Activated naive CD4-positive, alpha-beta T cell (primary cell): ENCODE data around the gene SRRM1.
"Not testable (repeated sequence)": the region's sequence is repeated elsewhere in the genome, so short reads cannot be mapped to it uniquely, and the experiment has no call there.

Source experiments
- DNase-seq, 4 experiments: peaks; one replicate each; lab custom pipeline; 2025; lab: John Stamatoyannopoulos, UW

Gene SRRM1

DNA sequence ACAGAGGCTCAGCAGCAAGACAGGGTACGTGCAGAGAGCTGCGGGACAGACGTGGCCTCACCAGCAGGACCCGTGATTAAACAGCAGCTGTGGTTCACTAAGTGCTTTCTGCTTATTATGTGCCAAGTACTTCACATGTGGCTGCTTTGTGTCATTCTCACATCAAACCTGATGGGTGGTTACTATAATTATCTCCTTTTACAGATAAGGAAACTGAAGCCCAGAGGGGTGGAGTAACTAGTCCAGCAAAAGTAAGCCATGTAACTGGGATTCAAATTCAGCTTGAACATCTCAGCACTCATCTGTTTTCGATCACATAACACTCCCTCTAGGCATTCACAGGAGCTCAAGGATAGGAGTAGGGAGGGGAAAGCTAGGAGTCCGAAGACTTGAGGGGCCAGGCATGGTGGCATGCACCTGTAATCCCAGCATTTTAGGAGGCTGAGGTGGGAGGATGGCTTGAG is 51.3 kb downstream of the SRRM1 start:
- DNase-seq: no peak

DNA sequence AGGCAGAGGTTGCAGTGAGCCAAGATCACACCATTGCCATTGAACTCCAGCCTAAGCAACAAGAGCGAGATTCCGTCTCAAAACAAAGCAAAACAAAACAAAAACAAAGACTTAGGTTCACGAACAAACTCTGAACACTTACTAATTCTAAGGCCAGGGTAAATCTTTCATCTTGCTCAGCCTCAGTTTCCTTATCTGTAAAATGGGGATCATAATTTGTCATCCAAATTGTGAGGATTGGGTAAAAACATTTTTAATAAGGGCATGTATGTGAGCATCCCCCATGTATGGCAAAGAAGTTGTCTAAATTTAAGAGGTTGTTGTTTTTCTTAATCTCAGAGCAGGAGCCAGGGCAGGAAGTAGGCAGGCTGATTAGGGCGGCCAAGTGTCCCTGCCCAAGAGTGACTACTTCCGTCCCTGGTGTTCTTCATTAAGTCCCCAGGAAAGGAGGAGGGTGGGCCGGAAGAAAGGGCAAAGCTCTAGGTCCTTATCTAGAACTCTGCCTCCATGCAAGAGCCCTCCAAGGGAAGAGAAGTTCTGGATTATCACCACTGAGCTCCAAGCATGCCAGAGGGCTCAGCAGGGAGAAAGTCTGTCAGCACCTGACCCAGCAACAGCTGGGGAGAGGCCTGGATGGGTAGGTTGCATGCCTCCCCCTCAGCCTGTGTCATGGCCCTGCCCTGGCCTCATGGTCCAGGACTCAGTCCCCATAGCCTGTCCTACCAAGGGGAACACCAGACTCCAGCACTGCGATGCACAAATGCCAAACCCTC is 52.3 kb downstream of the SRRM1 start:
- DNase-seq: no peak

DNA sequence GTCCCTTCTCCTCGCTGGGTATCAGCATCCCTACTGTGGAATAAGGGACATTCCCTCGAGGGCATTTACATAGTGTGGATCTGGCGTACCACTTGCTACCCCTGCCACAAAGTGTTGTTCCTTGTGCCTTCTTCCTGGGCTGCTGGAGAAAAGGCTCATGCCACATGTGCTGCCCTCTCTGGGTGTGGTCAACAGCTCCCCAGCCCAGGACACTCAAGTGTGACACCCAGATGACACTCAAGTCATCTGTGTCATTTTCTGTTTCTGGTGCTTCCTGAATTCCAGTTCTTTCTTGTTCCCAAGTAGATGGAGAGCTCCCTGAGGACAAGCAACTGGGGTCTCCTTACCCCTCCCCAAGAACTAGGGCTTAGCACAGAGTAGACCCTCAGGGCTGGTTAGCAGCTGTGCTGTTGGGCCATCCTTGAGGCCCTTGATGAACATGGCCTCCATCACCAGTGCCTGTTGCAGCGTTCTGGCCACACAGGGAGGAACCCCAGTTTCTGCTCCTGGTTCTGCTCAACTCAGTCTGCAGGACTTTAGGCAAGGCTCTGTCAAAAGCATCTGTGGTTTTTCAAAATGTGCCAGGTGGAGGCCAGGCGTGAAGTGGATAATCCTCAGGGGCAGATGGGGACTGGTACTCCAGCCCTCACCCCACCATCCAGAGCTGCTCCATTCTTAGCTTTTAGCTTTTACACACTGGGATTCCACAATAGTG is 53.1 kb downstream of the SRRM1 start:
- DNase-seq: no peak

DNA sequence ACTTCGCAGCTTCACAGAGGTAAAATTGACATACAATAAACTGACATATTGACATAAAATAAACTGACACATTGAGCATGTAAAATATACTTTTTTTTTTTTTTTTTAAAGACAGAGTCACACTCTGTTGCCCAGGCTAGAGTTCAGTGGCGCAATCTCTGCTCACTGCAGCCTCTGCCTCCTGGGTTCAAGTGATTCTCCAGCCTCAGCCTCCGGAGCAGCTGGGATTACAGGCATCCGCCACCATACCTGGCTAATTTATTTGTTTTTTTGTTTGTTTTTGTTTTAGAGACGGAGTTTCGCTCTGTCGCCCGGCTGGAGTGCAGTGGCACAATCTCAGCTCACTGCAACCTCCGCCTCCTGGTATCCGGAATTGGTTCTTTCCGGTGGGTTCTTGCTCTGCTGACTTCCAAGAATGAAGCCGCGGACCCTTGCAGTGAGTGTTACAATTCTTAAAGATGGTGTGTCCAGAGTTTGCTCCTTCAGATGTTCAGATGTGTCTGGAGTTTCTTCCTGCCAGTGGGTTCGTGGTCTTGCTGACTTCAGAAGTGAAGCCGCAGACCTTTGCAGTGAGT is 53.7 kb downstream of the SRRM1 start:
- no peak for DNase-seq

DNA sequence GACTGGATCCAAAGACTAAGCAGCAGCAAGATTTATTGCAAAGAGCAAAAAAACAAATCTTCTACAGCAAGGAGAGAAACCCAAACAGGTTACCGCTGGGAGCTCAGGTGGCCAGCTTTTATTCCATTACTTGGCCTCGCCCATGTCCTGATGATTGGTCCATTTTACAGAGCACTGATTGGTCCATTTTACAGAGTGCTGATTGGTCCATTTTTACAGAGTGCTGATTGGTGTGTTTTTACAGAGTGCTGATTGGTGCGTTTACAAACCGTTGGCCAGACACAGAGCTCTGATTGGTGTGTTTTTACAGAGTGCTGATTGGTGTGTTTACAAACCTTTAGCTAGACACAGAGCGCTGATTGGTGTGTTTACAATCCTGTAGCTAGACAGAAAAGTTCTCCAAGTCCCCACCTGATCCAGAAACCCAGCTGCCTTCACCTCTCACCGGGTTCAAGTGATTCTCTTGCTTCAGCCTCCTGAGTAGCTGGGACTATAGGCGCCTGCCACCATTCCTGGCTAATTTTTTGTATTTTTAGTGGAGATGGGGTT is 54.4 kb downstream of the SRRM1 start:
- DNase-seq: not testable (repeated sequence)

DNA sequence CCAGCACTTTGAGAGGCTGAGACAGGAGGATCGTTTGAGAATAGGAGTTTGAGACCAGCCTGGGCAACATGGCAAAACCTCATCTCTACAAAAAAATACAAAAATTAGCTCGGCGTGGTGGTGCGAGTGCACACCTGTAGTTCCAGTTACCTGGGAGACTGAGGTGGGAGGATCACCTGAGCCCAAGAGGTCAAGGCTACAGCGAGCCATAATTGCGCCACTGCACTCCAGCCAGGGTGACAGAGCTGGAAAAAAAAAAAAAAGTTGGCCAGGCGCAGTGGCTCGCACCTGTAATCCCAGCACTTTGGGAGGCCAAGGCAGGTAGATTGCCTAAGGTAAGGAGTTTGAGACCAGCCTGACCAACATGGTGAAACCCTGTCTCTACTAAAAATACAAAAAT is 55.2 kb downstream of the SRRM1 start:
- not testable (repeated sequence) for DNase-seq

DNA sequence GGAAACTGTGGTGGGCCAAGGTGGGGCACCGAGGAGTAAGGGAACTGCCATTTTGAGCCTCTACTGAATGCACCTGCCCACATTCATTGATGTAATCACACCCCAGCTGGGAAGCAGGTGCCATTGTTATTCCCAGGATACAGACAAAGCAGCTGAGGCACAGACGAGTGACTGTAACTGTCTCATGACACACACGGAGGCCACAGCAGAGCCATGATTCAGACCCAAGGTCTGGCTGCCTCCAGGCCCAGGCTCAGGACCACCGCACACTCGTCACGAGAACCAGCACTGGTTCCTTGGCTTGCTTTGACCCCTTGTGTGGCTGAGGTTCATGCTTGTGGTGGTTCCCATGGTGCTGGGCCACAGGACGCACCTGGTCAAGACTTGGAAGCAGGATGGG is 56.5 kb downstream of the SRRM1 start:
- no peak for DNase-seq

DNA sequence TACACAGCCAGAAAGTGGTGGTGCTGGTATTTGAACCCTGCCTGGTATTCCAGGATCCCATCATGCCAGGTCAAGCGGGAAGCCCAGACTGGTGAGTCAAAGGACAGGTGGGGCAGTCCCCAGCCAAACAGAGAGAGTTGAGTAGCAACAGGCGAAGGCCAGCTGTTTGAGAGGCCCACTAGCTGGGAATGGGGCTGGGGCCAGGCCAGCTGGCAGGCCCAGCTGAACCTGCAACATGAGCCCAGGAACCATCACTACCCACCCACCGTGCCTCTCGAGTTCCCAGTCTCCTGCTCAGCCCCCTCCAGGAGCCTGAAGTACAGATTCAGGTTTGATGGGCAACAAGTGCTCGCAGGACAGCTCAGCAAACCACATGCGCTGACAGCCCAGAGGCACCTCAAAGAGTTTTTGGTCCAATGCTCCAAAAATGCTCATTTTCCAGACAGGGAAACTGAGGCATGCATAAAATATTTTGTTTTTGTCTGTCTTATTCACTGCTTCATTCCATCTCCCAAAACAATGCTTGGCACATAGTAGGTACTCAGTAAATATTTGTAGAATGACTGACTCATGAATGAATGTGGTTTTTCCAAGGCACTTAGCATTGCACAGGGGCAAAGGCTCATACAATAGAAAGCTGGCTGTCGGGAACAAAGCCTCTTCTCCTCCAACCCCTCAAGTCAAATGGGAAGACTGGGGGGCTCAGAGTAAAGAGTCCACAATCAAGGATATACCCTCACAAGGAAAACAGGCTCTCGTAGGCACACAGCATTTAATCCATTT is 59.6 kb downstream of the SRRM1 start:
- DNase-seq: no peak

DNA sequence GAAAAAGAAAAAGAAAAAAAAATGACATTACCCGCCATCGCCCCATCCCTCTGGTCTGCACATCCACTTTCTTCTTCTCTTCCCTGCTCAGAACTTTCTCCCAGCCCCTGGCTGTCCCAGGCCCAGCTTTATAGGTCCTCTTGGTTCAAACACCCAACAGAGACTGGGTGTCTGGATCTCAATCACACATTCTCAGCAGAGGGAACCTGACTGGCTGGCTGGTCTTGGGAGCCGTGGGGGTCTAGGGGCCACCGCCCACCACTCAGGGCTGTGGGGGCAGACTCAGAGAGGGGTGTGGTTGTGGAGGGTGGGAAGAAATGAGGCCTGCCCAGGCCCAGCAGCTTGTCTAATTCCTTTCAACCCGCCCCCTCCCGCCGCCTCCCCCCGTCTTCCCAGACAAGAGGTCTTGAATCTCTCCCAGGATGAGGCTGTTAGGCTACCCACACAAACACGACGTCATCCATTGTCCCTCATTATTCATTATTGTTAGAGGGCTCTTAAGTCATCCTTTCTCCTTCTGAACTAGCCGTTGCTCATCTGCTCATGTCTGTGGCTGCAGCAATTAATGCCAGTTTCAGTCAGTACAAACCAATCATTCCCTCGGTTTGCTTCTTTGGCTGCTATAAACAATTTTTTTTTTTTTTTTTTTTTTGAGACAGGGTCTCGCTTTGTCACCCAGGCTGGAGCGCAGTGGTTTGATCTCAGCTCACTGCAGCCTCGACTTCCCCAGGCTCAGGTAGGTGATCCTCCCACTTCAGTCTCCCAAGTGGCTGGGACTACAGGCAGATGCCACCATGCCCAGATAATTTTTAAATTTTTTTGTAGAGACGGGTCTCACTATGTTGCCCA is 61.5 kb downstream of the SRRM1 start:
- DNase-seq: no peak

DNA sequence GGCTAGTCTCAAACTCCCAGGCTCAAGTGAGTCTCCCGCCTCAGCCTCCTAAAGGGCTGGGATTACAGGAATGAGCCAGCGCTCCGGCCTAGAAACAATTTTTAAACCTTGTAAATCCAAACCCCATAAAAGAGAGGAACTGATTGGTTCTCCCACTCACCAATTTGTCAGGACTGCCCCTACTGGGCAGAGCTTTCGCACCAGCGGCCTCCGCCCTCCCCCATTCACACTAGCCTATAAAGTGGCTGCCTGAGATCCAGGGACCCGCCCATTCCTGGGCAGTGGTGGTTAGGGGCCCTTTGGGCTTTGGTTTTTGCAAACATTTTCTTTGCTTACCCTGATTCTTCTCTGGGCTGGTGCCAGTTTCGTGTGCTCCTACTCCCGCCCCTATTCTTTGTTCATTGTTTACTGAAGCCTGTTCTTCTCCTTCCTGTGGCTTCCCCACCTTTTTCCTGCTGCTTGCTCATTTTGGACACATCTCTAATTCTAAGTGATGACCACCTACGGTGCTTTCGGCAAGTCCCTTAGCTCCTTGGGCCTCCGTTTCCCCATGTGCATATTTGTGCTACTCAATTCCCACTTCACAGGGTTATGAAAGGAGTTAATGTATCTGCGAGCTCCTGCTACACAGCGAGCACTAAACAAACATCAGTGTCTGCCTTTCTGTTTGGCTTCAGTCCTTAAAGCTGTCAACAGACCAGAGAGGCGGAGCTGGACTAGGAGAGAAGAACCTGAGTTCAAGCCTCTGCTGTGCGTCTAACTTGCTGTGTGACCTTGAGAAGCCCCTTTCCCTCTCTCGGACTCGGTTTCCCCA is 62.4 kb downstream of the SRRM1 start:
- no peak for DNase-seq

DNA sequence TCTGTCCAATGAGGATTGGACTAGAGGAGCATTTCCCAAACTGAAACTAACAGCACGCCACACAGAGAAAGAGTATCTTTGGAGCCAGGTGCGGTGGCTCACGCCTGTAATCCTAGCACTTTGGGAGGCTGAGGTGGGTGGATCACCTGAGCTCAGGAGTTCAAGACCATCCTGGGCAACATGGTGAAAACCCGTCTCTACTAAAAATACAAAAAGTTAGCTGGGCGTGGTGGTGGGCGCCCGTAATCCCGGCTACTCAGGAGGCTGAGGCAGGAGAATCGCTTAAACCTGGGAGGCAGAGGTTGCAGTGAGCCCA is 62.9 kb downstream of the SRRM1 start:
- not testable (repeated sequence) for DNase-seq

DNA sequence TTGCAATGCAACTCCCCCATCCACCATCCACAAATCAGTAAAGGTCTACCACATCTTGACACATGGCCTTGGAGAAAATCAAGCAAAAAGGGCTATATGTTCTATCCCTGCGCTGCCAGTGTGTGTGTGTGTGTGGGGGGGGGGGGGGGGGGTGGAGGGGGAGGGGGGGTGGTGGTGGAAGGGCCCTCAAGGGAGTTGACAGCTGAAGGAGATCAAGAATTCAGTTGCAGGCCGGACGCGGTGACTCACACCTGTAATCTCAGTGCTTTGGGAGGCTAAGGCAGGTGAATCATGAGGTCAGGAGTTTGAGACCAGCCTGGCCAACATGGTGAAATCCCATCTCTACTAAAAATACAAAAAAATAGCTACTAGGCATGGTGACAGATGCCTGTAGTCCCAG is 64.6 kb downstream of the SRRM1 start:
- no peak for DNase-seq

DNA sequence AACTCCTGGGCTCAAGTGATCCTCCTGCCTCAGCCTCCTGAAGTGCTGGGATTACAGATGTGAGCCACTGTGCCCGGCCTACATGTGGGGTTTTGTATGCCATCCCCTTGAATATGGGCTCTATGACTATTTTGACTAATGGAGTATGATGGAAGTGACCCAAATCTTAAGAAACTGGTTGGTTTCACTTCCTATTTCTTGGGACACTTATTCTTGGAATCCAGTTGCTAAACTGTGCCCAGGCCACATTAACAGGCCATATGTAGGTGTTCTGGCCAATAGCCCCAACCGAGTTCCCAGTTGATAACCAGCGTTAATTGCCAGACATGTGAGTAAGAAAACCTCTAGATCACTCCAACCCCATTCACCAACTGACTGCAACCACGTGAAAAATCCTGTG is 65.8 kb downstream of the SRRM1 start:
- no peak for DNase-seq

DNA sequence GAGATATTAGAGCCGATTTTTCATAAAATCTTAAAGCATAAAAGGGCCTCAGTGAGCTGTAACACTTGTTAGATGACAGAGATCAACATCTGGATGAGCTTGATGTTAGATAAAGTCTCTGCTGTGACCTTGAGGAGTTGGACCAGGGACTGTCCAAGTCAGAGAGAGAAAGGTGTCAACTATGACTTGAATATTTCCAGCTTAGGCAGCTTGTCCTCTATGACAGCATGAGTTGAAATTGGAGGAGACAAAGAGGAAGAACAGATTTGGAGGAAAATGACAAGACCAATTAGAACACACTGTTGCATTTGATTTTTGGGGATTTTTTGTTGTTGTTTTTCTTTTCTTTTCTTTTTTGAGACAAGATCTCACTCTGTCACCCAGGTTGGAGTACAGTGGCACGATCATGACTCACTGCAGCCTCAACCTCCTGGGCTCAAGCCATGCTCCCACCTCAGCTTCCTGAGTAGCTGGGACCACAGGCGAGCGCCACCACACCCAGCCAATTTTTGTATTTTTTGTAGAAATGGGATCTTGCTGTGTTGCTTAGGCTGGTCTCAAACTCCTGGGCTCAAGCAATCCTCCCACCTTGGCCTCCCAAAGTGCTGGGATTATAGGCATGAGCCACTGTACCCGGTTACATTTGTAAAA is 66.8 kb downstream of the SRRM1 start:
- no peak for DNase-seq

DNA sequence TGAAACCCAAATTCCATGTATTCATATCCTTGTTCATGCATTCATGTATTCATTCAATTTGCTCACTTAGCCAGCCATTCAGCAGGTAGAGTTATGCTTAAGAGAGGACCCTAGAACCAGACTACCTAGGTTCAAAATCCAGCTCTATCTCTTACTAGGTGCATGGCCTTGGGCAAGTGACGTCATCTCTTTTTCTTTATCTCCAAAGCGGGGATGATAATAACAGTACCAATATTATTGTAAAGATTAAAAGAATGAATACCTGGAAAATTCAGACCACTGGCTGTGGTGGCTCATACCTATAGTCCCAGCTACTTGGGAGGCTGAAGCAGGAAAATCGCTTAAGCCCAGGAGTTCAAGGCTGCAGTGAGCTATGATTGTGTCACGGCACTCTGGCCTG is 68.2 kb downstream of the SRRM1 start:
- DNase-seq: no peak

DNA sequence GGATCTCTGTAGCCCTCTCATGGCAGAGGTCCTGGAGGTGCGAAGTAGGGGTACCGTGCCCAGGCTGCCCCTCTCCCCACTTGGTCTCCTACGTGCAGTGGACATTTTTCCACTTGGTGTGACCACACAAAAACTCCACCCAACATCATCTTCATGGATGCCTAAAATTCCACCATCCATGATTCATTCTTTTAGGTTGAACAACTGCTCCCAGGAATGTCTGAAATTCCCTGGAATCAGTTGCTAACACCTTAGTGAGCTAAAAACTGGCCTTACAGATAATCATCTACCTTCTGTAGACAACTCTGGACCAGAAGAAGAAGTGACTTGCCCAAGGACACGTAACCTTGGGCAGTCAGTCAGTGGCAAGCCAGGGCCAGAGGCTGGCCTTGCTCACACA is 70.1 kb downstream of the SRRM1 start:
- DNase-seq: no peak

DNA sequence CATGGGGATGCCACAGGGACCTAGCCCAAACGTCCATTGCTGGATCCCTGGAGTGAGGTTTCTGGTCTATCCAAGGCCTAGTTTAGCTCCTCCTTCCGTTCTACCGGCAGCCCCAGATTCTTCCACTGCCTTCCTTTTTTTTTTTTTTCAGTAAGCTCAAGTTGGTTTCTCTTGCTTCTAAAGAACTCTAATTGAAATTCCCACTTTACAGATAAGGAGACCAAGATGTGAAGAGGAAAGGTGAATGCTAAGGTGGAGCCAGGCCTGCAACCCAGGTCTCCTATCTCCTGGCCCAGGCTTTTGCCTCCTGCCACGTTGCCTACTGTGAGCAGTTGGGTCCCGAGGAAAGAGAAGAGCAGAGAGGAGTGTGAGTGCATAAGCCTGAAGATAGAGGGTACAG is 70.6 kb downstream of the SRRM1 start:
- DNase-seq: no peak

DNA sequence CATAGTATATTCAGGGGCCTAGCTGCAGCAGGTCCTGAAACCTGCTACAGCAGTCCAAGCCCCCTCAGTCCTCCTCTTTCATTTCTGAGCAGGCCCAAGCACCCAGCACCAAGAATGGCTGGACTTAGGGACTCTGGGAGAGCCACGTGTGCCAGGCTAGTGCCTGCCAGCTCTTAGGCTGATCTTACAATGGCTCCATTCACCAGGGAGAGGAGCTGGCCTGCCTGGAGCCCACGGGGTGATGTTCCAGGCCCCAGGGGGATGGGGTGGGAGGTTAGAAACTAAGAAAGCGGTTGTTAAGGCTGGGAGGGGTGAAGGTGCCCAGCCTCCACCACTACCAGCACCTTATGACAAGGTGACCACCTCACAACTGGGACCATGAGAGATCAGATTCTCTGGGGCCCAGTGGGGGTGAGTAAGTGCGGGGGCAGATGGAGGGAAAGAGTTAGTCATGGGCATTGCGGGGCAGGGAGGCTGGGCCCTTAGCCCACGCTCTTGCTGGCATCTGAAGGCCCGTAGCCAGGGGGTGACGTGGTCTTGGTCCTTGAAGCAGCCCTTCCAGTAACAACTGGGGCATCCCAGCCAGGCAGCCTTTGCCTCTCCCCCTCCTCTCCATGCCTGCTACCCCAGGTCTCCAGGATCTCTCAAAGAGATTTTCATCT is 71.9 kb downstream of the SRRM1 start:
- no peak for DNase-seq

DNA sequence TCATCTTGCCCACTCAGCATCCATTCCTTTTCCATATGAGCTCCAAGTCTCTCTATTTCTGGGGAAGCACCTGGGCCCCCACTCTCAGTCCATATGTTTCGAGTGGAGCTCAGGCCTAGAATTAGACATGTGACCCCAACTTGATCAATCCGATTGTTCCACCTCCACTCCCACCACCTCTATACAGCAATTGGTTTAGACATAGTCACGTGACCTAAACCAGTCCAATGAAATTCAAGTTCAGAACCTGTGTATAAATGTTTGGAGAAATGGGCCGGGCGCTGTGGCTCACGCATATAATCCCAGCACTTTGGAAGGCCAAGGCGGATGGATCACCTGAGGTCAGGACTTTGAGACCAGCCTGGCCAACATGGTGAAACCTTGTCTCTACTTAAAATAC is 72.6 kb downstream of the SRRM1 start:
- no peak for DNase-seq
